Esophagus squamous epithelium (tissue), 4 donors: Measurements from ENCODE around the gene RETREG1.

ENCODE experiments used
- CTCF ChIP-seq, 6 experiments: fragments of 450-650 bp in 4 of 6; fragments of 200-600 bp in 2 of 6; sonication (generic) in 2 of 6; IDR thresholded peaks; one replicate each; pipeline ENCODE4 v1.5.1; 2016 to 2019; ENCODE audit warnings: antibody characterized with exemption in 6 of 6, mild to moderate bottlenecking in 4 of 6, moderate library complexity in 4 of 6
- POLR2A ChIP-seq, 4 donors: fragments of 450-650 bp; IDR thresholded peaks; one replicate each; pipeline ENCODE4 v1.6.1; 2017; ENCODE audit warnings: antibody characterized with exemption in 4 of 4, mild to moderate bottlenecking in 4 of 4, moderate library complexity in 3 of 4

- TF ChIP-seq POLR2A (IDR thresholded peaks at IDR 0.05) (no peak), CTCF (IDR thresholded peaks at IDR 0.05) (no peak)
Observed at GRCh38 chr5:16551628-16552027, 65.2 kb downstream of the RETREG1 start.
